ENCODE measurements around the gene ITGAX. TPM values are rescaled to one million over a fixed set of nuclear protein-coding genes. Genes with fewer than 3 reads are reported as not detected.

Gene ITGAX
- total RNA-seq, 1 donor from 2014 or later, result not detected

DNA sequence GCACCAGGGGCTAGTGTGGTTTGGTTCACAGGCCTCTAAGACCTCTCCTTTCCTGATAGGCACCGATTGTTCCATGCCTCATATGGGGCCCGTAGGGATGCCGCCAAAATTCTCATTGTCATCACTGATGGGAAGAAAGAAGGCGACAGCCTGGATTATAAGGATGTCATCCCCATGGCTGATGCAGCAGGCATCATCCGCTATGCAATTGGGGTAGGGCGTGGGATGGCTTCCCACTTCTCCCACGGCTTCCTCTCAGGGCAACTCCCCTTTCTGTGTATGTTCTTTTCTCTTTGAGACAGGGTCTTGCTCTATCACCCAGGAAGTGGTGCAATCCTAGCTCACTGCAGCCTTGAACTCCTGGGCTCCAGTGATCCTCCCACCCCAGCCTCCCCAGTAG, 5.3 kb downstream of the ITGAX start:
- Mint-ChIP-seq H3K36me3 (ENCODE audit: low read depth, unreplicated experiment) (peaks cover 3% of the 10 kb centered on the region), H3K27ac (ENCODE audit: unreplicated experiment) (no peak overlapping the region), H3K4me3 (ENCODE audit: unreplicated experiment) (no peak overlapping the region), H3K9me3 (ENCODE audit: unreplicated experiment) (no peaks in the 10 kb centered on the region), H3K4me1 (ENCODE audit: unreplicated experiment) (no peaks in the 10 kb centered on the region), H3K27me3 (ENCODE audit: unreplicated experiment) (peaks cover 12% of the 10 kb centered on the region)
- TF ChIP-seq, protein P1, sequence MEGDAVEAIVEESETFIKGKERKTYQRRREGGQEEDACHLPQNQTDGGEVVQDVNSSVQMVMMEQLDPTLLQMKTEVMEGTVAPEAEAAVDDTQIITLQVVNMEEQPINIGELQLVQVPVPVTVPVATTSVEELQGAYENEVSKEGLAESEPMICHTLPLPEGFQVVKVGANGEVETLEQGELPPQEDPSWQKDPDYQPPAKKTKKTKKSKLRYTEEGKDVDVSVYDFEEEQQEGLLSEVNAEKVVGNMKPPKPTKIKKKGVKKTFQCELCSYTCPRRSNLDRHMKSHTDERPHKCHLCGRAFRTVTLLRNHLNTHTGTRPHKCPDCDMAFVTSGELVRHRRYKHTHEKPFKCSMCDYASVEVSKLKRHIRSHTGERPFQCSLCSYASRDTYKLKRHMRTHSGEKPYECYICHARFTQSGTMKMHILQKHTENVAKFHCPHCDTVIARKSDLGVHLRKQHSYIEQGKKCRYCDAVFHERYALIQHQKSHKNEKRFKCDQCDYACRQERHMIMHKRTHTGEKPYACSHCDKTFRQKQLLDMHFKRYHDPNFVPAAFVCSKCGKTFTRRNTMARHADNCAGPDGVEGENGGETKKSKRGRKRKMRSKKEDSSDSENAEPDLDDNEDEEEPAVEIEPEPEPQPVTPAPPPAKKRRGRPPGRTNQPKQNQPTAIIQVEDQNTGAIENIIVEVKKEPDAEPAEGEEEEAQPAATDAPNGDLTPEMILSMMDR (IDR thresholded peaks at IDR 0.05; ENCODE audit: unreplicated experiment), result no peak
- DNase-seq (ENCODE audit: low spot score), result no peak

DNA sequence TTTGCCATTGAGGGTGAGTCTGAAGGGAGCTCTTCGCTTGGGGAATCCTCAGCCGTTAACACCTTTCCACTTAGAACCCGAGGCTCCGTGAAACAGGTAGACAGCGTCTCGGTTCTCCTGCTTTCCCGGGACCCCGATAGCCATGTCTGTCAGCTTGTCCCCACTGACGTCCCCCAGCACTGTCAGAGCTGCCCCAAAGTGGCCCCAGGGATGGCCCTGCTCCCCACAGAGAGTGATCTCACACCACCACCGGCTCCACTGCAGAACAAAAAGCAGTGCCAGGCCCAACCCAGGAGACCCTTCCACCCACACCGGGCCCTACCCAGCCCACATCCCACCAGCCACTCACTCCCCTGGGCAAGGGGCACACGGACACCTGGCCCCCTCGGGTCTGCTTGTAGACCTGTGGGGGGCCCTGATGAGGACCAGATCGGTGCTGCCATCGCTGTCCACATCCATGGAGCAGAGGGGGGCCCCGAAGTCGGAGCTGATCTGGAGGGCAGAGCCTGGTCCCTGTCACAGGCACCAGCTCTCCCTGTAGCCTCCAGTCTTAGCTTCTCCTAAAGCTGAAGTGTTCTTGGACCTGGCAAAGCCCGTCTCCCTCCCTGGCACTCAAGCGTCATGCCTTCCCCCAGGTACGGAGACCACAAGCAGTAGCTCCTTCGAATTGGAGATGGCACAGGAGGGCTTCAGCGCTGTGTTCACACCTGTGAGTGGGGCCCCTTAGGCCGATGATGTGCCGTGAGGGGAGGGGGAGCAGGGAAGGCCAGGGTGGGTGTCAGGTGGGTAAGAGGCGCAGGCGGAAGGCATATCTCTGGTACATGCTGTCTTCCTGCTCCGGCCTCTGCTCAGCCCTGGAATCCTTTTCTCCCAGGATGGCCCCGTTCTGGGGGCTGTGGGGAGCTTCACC, 6.5 kb downstream of the ITGAX start:
- H3K9me3 Mint-ChIP-seq (ENCODE audit: unreplicated experiment), result no peaks in the 10 kb centered on the region
- no peak overlapping the region for H3K27ac Mint-ChIP-seq (ENCODE audit: unreplicated experiment)
- TF ChIP-seq, protein P1 (IDR thresholded peaks at IDR 0.05; ENCODE audit: unreplicated experiment), result no peak
- H3K27me3 Mint-ChIP-seq (ENCODE audit: unreplicated experiment), result peaks cover 9% of the 10 kb centered on the region
- no peaks in the 10 kb centered on the region for H3K4me1 Mint-ChIP-seq (ENCODE audit: unreplicated experiment)
- DNase-seq (ENCODE audit: low spot score), result no peak
- H3K4me3 Mint-ChIP-seq (ENCODE audit: unreplicated experiment), result no peak overlapping the region
- peaks cover 3% of the 10 kb centered on the region for H3K36me3 Mint-ChIP-seq (ENCODE audit: low read depth, unreplicated experiment)

DNA sequence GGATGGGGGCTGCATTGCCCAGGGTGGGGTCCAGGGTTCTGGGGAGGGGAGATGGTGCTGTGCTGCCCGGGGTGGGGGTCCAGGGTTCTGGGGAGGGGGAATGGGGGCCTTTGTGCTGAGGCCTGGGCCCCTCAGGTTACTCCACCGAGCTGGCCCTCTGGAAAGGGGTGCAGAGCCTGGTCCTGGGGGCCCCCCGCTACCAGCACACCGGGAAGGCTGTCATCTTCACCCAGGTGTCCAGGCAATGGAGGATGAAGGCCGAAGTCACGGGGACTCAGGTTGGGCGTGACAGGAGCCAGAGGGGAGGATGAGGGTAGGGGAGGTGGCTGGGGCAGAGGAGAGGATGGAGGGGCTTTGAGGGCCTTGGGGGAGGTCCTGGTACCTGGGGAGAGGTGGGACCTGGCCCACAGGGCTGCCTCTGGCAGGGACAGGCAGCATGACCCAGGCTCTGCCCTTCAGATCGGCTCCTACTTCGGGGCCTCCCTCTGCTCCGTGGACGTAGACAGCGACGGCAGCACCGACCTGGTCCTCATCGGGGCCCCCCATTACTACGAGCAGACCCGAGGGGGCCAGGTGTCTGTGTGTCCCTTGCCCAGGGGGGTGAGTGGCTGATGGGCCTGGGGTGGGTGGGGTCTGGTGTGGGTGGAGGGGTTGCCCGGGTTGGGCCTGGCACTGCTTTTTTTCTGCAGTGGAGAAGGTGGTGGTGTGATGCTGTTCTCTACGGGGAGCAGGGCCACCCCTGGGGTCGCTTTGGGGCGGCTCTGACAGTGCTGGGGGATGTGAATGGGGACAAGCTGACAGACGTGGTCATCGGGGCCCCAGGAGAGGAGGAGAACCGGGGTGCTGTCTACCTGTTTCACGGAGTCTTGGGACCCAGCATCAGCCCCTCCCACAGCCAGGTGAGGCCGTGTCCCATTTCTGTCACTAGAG, 7.8 kb downstream of the ITGAX start:
- no peak for DNase-seq (ENCODE audit: low spot score)
- no peak overlapping the region for H3K27ac Mint-ChIP-seq (ENCODE audit: unreplicated experiment)
- no peak overlapping the region for H3K4me3 Mint-ChIP-seq (ENCODE audit: unreplicated experiment)
- H3K27me3 Mint-ChIP-seq (ENCODE audit: unreplicated experiment), result peaks cover 5% of the 10 kb centered on the region
- TF ChIP-seq, protein P1 (IDR thresholded peaks at IDR 0.05; ENCODE audit: unreplicated experiment), result no peak
- peaks cover under 1% of the 10 kb centered on the region for H3K36me3 Mint-ChIP-seq (ENCODE audit: low read depth, unreplicated experiment)
- H3K4me1 Mint-ChIP-seq (ENCODE audit: unreplicated experiment), result no peaks in the 10 kb centered on the region
- no peaks in the 10 kb centered on the region for H3K9me3 Mint-ChIP-seq (ENCODE audit: unreplicated experiment)

DNA sequence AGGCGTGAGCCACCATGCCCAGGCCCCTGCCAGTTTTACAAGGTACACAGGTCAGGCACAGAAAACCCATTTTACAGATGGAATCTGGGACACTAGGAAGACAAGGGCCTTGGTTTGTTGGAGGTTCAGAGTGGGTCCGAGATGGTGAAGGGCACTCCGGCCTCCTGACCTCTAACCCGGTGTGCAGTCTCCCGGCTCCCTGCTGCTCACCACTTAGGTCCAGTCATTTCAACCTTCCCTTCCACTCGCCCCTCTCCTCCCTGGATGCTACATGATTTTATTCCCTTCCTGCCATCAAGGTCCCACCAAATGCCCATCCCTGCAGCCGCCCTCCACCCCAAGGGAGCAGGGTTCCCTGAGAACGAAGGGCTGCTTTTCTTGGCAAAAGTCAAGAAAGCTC, 8.7 kb downstream of the ITGAX start:
- no peak for DNase-seq (ENCODE audit: low spot score)
- H3K4me3 Mint-ChIP-seq (ENCODE audit: unreplicated experiment), result no peak overlapping the region
- no peak overlapping the region for H3K27ac Mint-ChIP-seq (ENCODE audit: unreplicated experiment)
- TF ChIP-seq, protein P1 (IDR thresholded peaks at IDR 0.05; ENCODE audit: unreplicated experiment), result no peak
- H3K36me3 Mint-ChIP-seq (ENCODE audit: low read depth, unreplicated experiment), result no peaks in the 10 kb centered on the region
- no peaks in the 10 kb centered on the region for H3K9me3 Mint-ChIP-seq (ENCODE audit: unreplicated experiment)
- H3K4me1 Mint-ChIP-seq (ENCODE audit: unreplicated experiment), result no peaks in the 10 kb centered on the region
- H3K27me3 Mint-ChIP-seq (ENCODE audit: unreplicated experiment), result peaks cover 3% of the 10 kb centered on the region

All from endothelial cell (in vitro differentiated cells).